Panc1 (cell line): ENCODE data around the gene PRKAR2B.

ENCODE experiments used
- CTCF ChIP-seq: fragments of 450-650 bp; IDR thresholded peaks from 2 replicates; pipeline ENCODE4 v1.5.1; 2017; ENCODE audit warnings: mild to moderate bottlenecking
- POLR2AphosphoS5 ChIP-seq: IDR thresholded peaks from 2 replicates; pipeline ENCODE4 v1.6.1; 2012; ENCODE audit warnings: mild to moderate bottlenecking, low read depth, low read length, moderate library complexity
- REST ChIP-seq, 2 experiments: IDR thresholded peaks; 2 replicates each; pipeline ENCODE4 v1.6.1; 2011 to 2012; ENCODE audit warnings: low read depth in 2 of 2, control low read depth in 1 of 2, low read length in 1 of 2, mild to moderate bottlenecking in 1 of 2, moderate library complexity in 1 of 2; ENCODE audit not compliant: insufficient read depth in 1 of 2
- SIN3A ChIP-seq: IDR thresholded peaks from 2 replicates; pipeline ENCODE4 v1.6.1; 2012; ENCODE audit warnings: low read depth, mild to moderate bottlenecking, low read length, moderate library complexity, borderline replicate concordance; ENCODE audit not compliant: insufficient read depth
- TCF7L2 ChIP-seq: IDR thresholded peaks from 2 replicates; pipeline ENCODE4 v1.6.1; 2011; ENCODE audit warnings: mild to moderate bottlenecking, low read depth, low read length, inconsistent platforms

DNA sequence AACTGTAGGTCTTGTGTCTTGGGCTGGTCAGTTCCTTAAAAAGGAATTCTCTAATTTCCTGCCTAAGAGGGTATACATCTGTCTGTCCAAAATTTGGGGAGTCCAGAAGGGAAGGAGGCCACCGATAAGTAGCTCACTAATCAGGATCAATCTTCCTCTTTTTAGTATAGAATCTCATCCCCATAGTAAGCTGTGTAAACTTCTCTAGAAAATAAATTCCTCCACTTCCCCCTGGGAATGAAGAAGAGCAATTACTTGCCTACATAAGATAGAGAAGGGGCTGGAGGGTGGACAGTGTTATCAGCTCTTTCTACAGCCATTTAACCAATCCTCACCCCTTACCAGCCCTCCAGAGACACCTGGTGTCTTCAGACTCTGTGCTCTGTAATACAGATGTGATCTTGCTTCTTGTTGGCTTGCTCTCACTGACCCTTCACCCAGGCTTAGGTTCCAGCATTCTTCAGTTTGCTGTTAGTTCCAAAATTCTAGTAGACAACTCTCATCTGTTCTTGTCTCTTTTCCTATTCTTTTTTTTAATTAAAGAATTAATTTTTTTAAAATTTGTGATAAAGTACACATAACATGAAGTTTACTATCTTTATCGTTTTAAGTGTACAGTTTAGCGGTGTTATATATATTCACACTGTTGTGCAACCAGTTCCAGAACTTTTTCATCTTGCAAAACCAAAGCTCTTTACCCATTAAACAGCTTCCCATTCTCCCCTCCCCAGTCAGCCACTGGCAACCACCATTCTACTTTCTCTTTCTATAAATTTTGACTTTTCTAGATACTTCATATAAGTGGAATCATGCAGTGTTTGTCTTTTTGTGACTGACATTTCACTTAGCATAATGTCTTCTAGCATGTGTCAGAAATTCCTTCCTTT, 6.5 kb upstream of the PRKAR2B start:
- no peak for TF ChIP-seq CTCF
- no peak for TF ChIP-seq SIN3A
- TF ChIP-seq POLR2AphosphoS5 = no peak
- no peak for TF ChIP-seq REST (IDR thresholded peaks at IDR 0.05; ENCODE audit: insufficient read depth in 1 of 2, low read depth in 2 of 2, low read length in 1 of 2)
- no peak for TF ChIP-seq TCF7L2
